Peyer's patch (tissue), 4 donors: ENCODE data around the gene CACNA2D4.
A peak's percentile ranks its signal among the peaks of the same experiment; 100 is the strongest.

Experiments
- POLR2A ChIP-seq, 2 donors: fragments of 450-650 bp; IDR thresholded peaks; one replicate each; pipeline ENCODE4 v1.5.1; 2017; ENCODE audit warnings: antibody characterized with exemption in 2 of 2, mild to moderate bottlenecking in 2 of 2, moderate library complexity in 2 of 2
- TF ChIP-seq, protein P1 (sequence below), 6 experiments: fragments of 450-650 bp in 4 of 6; fragments of 200-600 bp in 2 of 6; sonication (generic) in 1 of 6; IDR thresholded peaks; one replicate each; pipeline ENCODE4 v1.5.1; 2017 to 2019; ENCODE audit warnings: antibody characterized with exemption in 6 of 6, mild to moderate bottlenecking in 3 of 6, moderate library complexity in 1 of 6

DNA sequence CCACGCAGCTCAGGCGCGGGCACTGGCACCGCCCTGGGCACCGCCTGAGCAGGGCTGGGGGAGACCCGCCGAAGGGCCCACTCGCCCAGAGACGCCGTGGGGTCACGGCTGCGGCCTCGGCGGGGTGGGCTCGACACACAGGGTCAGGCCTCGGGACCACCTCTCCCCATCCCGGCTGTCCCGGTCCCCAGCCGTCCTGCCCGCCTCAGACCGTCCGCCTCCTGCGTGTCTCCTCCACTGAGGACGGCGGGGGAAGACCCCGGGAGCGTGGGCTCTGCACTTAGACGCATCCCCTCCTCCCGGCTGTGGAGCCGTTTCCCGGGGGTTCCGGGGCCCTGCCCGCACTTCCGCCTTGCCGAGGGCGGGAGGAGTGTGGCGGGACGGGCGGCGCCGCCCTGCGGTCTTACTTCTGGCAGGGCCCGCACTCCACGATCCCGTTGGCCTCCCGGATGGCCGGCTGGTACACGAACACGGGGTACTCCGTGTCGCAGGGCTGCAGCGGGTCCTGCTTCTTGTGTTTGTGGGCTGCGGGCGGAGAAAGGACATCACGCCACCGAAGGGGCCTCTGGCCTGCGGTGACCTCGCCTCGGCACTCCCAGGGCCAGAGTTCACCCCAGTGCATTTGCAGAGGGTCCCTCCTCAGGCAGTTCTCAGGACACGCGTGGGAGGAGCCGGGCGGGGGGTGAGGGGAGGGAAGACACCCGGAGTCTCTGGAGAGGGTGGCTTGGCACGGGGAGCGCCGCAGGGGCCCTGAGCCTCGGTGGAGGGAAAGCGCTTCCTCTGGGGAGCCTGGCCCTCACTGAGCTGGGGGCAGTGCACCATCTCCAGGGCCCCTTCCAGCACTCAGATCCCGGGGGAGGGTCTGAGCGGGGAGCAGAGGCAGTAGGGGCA is 121.2 kb downstream of the CACNA2D4 start:
- TF ChIP-seq, protein P1, sequence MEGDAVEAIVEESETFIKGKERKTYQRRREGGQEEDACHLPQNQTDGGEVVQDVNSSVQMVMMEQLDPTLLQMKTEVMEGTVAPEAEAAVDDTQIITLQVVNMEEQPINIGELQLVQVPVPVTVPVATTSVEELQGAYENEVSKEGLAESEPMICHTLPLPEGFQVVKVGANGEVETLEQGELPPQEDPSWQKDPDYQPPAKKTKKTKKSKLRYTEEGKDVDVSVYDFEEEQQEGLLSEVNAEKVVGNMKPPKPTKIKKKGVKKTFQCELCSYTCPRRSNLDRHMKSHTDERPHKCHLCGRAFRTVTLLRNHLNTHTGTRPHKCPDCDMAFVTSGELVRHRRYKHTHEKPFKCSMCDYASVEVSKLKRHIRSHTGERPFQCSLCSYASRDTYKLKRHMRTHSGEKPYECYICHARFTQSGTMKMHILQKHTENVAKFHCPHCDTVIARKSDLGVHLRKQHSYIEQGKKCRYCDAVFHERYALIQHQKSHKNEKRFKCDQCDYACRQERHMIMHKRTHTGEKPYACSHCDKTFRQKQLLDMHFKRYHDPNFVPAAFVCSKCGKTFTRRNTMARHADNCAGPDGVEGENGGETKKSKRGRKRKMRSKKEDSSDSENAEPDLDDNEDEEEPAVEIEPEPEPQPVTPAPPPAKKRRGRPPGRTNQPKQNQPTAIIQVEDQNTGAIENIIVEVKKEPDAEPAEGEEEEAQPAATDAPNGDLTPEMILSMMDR (IDR thresholded peaks at IDR 0.05) = no peak
- peak; percentile 56 to 62 for TF ChIP-seq POLR2A (IDR thresholded peaks at IDR 0.05)
